ENCODE measurements around the gene BRWD1.

DNA sequence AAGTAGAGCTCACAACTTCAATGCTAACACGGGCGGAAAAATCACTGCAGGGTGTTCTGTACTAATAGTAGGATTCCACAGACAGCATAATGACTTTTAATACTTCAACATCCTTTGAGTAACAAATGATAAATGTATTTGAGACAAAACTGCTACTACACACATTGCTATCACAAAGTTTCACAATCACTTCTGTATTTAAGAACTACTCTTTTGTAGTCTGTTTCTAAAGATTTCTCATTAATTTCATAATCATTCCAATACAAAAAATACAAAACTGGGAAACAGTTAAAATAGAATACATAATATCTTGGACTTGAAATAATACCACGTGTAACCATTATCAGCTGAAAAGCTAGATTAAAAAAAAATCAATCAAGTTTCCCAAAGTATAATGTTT is 32.8 kb upstream of the BRWD1 start:
- TF ChIP-seq, protein P1, sequence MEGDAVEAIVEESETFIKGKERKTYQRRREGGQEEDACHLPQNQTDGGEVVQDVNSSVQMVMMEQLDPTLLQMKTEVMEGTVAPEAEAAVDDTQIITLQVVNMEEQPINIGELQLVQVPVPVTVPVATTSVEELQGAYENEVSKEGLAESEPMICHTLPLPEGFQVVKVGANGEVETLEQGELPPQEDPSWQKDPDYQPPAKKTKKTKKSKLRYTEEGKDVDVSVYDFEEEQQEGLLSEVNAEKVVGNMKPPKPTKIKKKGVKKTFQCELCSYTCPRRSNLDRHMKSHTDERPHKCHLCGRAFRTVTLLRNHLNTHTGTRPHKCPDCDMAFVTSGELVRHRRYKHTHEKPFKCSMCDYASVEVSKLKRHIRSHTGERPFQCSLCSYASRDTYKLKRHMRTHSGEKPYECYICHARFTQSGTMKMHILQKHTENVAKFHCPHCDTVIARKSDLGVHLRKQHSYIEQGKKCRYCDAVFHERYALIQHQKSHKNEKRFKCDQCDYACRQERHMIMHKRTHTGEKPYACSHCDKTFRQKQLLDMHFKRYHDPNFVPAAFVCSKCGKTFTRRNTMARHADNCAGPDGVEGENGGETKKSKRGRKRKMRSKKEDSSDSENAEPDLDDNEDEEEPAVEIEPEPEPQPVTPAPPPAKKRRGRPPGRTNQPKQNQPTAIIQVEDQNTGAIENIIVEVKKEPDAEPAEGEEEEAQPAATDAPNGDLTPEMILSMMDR (conservative IDR thresholded peaks at IDR 0.05 in 1 of 2, IDR thresholded peaks at IDR 0.05 in 1 of 2; ENCODE audit: low read depth in 1 of 2, low read length in 2 of 2): no peak
- TF ChIP-seq EZH2 (IDR thresholded peaks at IDR 0.05; ENCODE audit: low read length, missing control alignments): no peak

Measured in fibroblast of lung (primary cell).